IMR-90 (cell line): Measurements from ENCODE around the gene LARP7. TPM values are rescaled to one million over a fixed set of nuclear protein-coding genes. Genes with fewer than 3 reads are reported as not detected.

Source experiments
- ATAC-seq: fragments of 200-7000 bp; cut with Tn5 transposase; 2 replicates; pipeline ENCODE4 v1.9.1; 2020; ENCODE audit warnings: low read depth, mild to moderate bottlenecking, moderate library complexity
- BruUV-seq: library from RNA; stranded (reverse); fragments of 400-500 nt; replicated peaks from 2 replicates; lab custom pipeline; 2021; lab: Mats Ljungman, UMichigan
- CTCF ChIA-PET: fragments of 300-600 bp; formaldehyde crosslinking; extraction: SDS; loops from one replicate; lab custom pipeline; 2021; ENCODE audit warnings: antibody characterized with exemption; lab: Yijun Ruan, JAX
- POLR2A ChIA-PET: fragments of 300-600 bp; sonication (Branson Sonifier 250); formaldehyde crosslinking; loops from one replicate; lab custom pipeline; 2022; ENCODE audit warnings: antibody characterized with exemption; ENCODE audit not compliant: unreplicated experiment; lab: Charles Lee
- DNase-seq: peaks from one replicate; pipeline ENCODE4 v3.0.0; 2013
- H2AFZ ChIP-seq: replicated peaks from 2 replicates; pipeline ENCODE3; 2013; ENCODE audit warnings: low read length, mild to moderate bottlenecking; ENCODE audit not compliant: poor library complexity
- H2AK5ac ChIP-seq: 2 replicates; pipeline ENCODE4 v1.6.1; 2013; ENCODE audit warnings: low read depth, low read length, inconsistent platforms
- H2AK9ac ChIP-seq: replicated peaks from 2 replicates; pipeline ENCODE3; 2013; ENCODE audit warnings: mild to moderate bottlenecking, low read depth, low read length, moderate library complexity; ENCODE audit not compliant: poor library complexity
- H2BK120ac ChIP-seq: 2 replicates; pipeline ENCODE4 v1.6.1; 2013; ENCODE audit warnings: low read depth, low read length, inconsistent platforms
- H2BK15ac ChIP-seq: 3 replicates; pipeline ENCODE4 v1.6.1; 2013; ENCODE audit warnings: low read depth, low read length, inconsistent platforms
- H2BK20ac ChIP-seq: 2 replicates; pipeline ENCODE4 v1.6.1; 2013; ENCODE audit warnings: low read depth, mild to moderate bottlenecking, inconsistent platforms, low read length, moderate library complexity
- H2BK5ac ChIP-seq: 2 replicates; pipeline ENCODE4 v1.6.1; 2013; ENCODE audit warnings: mild to moderate bottlenecking, low read depth, low read length, inconsistent platforms; ENCODE audit not compliant: poor library complexity, severe bottlenecking
- H3K14ac ChIP-seq: replicated peaks from 2 replicates; pipeline ENCODE4 v1.6.1; 2013; ENCODE audit warnings: low read depth, low read length, inconsistent platforms
- H3K18ac ChIP-seq: 2 replicates; pipeline ENCODE4 v1.6.1; 2013; ENCODE audit warnings: low read depth, low read length, control low read depth
- H3K23ac ChIP-seq: 2 replicates; pipeline ENCODE4 v1.6.1; 2013; ENCODE audit warnings: low read depth, low read length, inconsistent platforms
- H3K27ac ChIP-seq: 2 replicates; pipeline ENCODE4 v1.5.1; 2013; ENCODE audit warnings: mild to moderate bottlenecking, control low read depth, low read length; ENCODE audit not compliant: insufficient read depth
- H3K27me3 ChIP-seq: 2 replicates; pipeline ENCODE4 v1.6.1; 2013; ENCODE audit warnings: low read length; ENCODE audit not compliant: control insufficient read depth, insufficient read depth
- H3K36me3 ChIP-seq: 2 replicates; pipeline ENCODE4 v1.6.1; 2013; ENCODE audit warnings: low read length, mixed read lengths; ENCODE audit not compliant: control insufficient read depth, insufficient read depth
- H3K4ac ChIP-seq: 2 replicates; pipeline ENCODE4 v1.6.1; 2013; ENCODE audit warnings: low read depth, low read length, inconsistent platforms
- H3K4me1 ChIP-seq: 2 replicates; pipeline ENCODE4 v1.6.1; 2013; ENCODE audit warnings: low read length, mixed read lengths; ENCODE audit not compliant: control insufficient read depth, insufficient read depth
- H3K4me2 ChIP-seq: 2 replicates; pipeline ENCODE4 v1.6.1; 2013; ENCODE audit warnings: low read depth, mild to moderate bottlenecking, control low read depth, low read length, moderate library complexity
- H3K4me3 ChIP-seq: 2 replicates; pipeline ENCODE4 v1.5.1; 2013; ENCODE audit warnings: low read depth, mild to moderate bottlenecking, control low read depth, low read length, moderate library complexity; ENCODE audit not compliant: insufficient read depth
- H3K56ac ChIP-seq: 2 replicates; pipeline ENCODE4 v1.6.1; 2013; ENCODE audit warnings: low read length, inconsistent platforms; ENCODE audit not compliant: insufficient read depth; ENCODE audit errors: extremely low read depth
- H3K79me1 ChIP-seq, 2 experiments: 2 replicates each; pipeline ENCODE4 v1.6.1; 2013; ENCODE audit warnings: low read length in 2 of 2, inconsistent platforms in 1 of 2, low read depth in 1 of 2
- H3K9ac ChIP-seq: 2 replicates; pipeline ENCODE4 v1.6.1; 2013; ENCODE audit warnings: low read depth, low read length, control low read depth
- H3K9me1 ChIP-seq: 2 replicates; pipeline ENCODE4 v1.6.1; 2013; ENCODE audit warnings: low read length, inconsistent platforms; ENCODE audit not compliant: insufficient read depth
- H3K9me3 ChIP-seq: 2 replicates; pipeline ENCODE4 v1.6.1; 2013; ENCODE audit warnings: low read length; ENCODE audit not compliant: control insufficient read depth, insufficient read depth
- H4K20me1 ChIP-seq: 2 replicates; pipeline ENCODE4 v1.6.1; 2013; ENCODE audit warnings: low read length, inconsistent platforms; ENCODE audit not compliant: insufficient read depth
- H4K5ac ChIP-seq: 2 replicates; pipeline ENCODE4 v1.6.1; 2013; ENCODE audit warnings: mild to moderate bottlenecking, low read depth, low read length, control low read depth
- H4K8ac ChIP-seq, 2 experiments: 2 replicates each; pipeline ENCODE4 v1.6.1; 2013; ENCODE audit warnings: low read depth in 2 of 2, low read length in 2 of 2, control low read depth in 1 of 2, inconsistent platforms in 1 of 2
- H4K91ac ChIP-seq: 2 replicates; pipeline ENCODE4 v1.6.1; 2013; ENCODE audit warnings: low read depth, low read length, inconsistent platforms; ENCODE audit not compliant: insufficient read depth
- BHLHE40 ChIP-seq: fragments of 150-350 bp; IDR thresholded peaks from 2 replicates; pipeline ENCODE4 v1.6.1; 2016; ENCODE audit warnings: mild to moderate bottlenecking, low read depth, low read length
- CEBPB ChIP-seq: IDR thresholded peaks from 2 replicates; pipeline ENCODE4 v1.6.1; 2012; ENCODE audit warnings: low read depth, low read length, improper control_type of control experiment
- CHD1 ChIP-seq: IDR thresholded peaks from 2 replicates; pipeline ENCODE4 v1.6.1; 2012; ENCODE audit warnings: low read depth, low read length, improper control_type of control experiment
- MAFK ChIP-seq: IDR thresholded peaks from 2 replicates; pipeline ENCODE4 v1.6.1; 2012; ENCODE audit warnings: low read depth, low read length, improper control_type of control experiment
- MAZ ChIP-seq: IDR thresholded peaks from 2 replicates; pipeline ENCODE4 v1.6.1; 2012; ENCODE audit warnings: low read depth, mild to moderate bottlenecking, low read length, improper control_type of control experiment, moderate library complexity, borderline replicate concordance
- POLR2A ChIP-seq: IDR thresholded peaks from 2 replicates; pipeline ENCODE4 v1.6.1; 2012; ENCODE audit warnings: mild to moderate bottlenecking, low read depth, low read length
- RAD21 ChIP-seq: IDR thresholded peaks from 2 replicates; pipeline ENCODE4 v1.6.1; 2012; ENCODE audit warnings: low read length, improper control_type of control experiment
- RCOR1 ChIP-seq: IDR thresholded peaks from 2 replicates; pipeline ENCODE4 v1.6.1; 2012; ENCODE audit warnings: mild to moderate bottlenecking, low read length, improper control_type of control experiment; ENCODE audit not compliant: insufficient replicate concordance
- RFX5 ChIP-seq: IDR thresholded peaks from 2 replicates; pipeline ENCODE4 v1.8.0; 2012; ENCODE audit warnings: low read depth, mild to moderate bottlenecking, low read length, moderate library complexity
- WGBS, 2 experiments: methylation state at CpG; one replicate each; pipeline versions ENCODE4 v1.1.5 to v1.1.7; 2013; ENCODE audit warnings: missing lambda C conversion rate in 2 of 2; ENCODE audit not compliant: insufficient read length in 1 of 2; ENCODE audit errors: extremely low coverage in 2 of 2; 5-methylcytosine and 5-hydroxymethylcytosine counted together
- dilution Hi-C: fragments of 300-500 bp; cut with HindIII; formaldehyde crosslinking; loops from one replicate; pipeline ENCODE4 v1.14.3; 2018; ENCODE audit warnings: low sequenced_read_pairs; ENCODE audit not compliant: unreplicated experiment
- in situ Hi-C: fragments of 300-500 bp; cut with MboI; formaldehyde crosslinking; loops from 3 replicates; pipeline ENCODE4 v1.14.3; 2019; ENCODE audit warnings: low sequenced_read_pairs, inconsistent platforms, mixed read lengths
- intact Hi-C: fragments of 100-400 bp; cut with micrococcal nuclease; formaldehyde crosslinking; loops from 2 replicates; pipeline ENCODE4 v1.10.0; 2022
- polyA plus RNA-seq, 3 experiments: library from polyadenylated mRNA; depleted of rRNA; stranded (reverse); fragments of >200 nt; gene quantifications; 2 replicates each; pipeline ENCODE4 v1.2.3, GENCODE V29; 2012; ENCODE audit warnings: low replicate concordance in 1 of 3
- total RNA-seq: library from RNA; depleted of rRNA; stranded (reverse); fragments of >200 nt; gene quantifications from 2 replicates; pipeline ENCODE4 v1.2.3, GENCODE V29; 2012
- TF ChIP-seq, protein P1 (sequence below): fragments of 150-350 bp; IDR thresholded peaks from 2 replicates; pipeline ENCODE4 v1.6.1; 2016; ENCODE audit warnings: low read depth, mild to moderate bottlenecking, low read length, moderate library complexity, borderline replicate concordance
- TF ChIP-seq, protein P2 (sequence below): conservative IDR thresholded peaks from 2 replicates; pipeline ENCODE4 v1.5.1; 2012; ENCODE audit warnings: mild to moderate bottlenecking, low read depth, low read length, improper control_type of control experiment
- TF ChIP-seq, protein P3 (sequence below): fragments of 150-350 bp; IDR thresholded peaks from 2 replicates; pipeline ENCODE4 v1.6.1; 2017; ENCODE audit warnings: mild to moderate bottlenecking, antibody characterized with exemption, low read length, low read depth

The LARP7 gene
- total and polyA plus RNA-seq, 2 of the 4 experiments (the other 2 are of a cell fraction) = 5.9 to 15.3 TPM

DNA sequence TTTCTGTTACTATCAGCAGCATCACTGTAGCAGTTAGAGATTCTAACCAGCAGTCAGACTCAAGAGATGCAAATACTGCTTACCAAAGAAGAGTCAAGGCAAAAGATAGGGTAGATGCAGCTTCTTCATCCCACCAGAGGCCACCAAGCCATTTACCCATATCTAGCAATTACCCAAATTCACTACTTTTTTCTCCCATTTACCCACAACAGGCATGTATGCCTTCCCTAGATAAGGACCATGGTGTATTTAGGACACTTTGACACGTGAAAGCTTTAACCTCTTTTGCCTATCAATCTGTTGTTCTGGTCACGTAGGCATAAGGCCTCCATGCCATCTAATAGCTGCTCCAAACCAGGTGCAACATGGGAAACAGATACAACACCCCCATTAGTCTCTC, 5.6 kb downstream of the LARP7 start:
- Histone ChIP-seq H3K9me1 (no peaks in the 10 kb centered on the region), H2BK5ac (no peak overlapping the region), H2BK15ac (no peak overlapping the region), H3K18ac (no peak overlapping the region), H3K27ac (no peak overlapping the region), H3K27me3 (no peaks in the 10 kb centered on the region), H3K79me1 (peaks cover 21 to 27% of the 10 kb centered on the region in 2 experiments), H3K9ac (no peak overlapping the region), H3K4ac (no peak overlapping the region), H3K4me1 (0 out of 2 replicates have a peak, but pooled peaks cover 2% of the 10 kb centered on the region), H2BK20ac (no peak overlapping the region), H4K91ac (no peak overlapping the region), H3K56ac (no peak overlapping the region), H2BK120ac (no peak overlapping the region), H3K9me3 (no peaks in the 10 kb centered on the region), H3K14ac (no peak overlapping the region), H2AFZ (no peak overlapping the region), H3K4me2 (no peak overlapping the region), H3K4me3 (no peak overlapping the region), H4K20me1 (no peaks in the 10 kb centered on the region), H2AK5ac (no peak overlapping the region), H2AK9ac (no peak overlapping the region), H3K36me3 (peaks cover 10% of the 10 kb centered on the region), H4K5ac (no peak overlapping the region), H4K8ac (no peak overlapping the region), H3K23ac (no peak overlapping the region)
- no peak for DNase-seq
- intact Hi-C loops (no loop called here), in situ Hi-C loops (loop anchor here (25.0 kb wide), 1 partner anchor 295 kb away; no protein-coding TSS in a partner anchor), dilution Hi-C loops (no loop called here)
- CTCF ChIA-PET = interaction anchor here (0.6 kb wide), 1 partner anchor 17 kb away, joined by 3 read pairs; no protein-coding TSS in a partner anchor
- ATAC-seq = no peak
- POLR2A ChIA-PET = interaction anchor here (0.5 kb wide), 1 partner anchor 1338 kb away, joined by 3 read pairs; no protein-coding TSS in a partner anchor
- no peak for TF ChIP-seq MAFK
- TF ChIP-seq BHLHE40 = no peak
- TF ChIP-seq CEBPB = no peak
- no peak for TF ChIP-seq RCOR1
- TF ChIP-seq CHD1 = no peak
- TF ChIP-seq MAZ = no peak
- TF ChIP-seq RAD21 = no peak
- TF ChIP-seq, protein P1, sequence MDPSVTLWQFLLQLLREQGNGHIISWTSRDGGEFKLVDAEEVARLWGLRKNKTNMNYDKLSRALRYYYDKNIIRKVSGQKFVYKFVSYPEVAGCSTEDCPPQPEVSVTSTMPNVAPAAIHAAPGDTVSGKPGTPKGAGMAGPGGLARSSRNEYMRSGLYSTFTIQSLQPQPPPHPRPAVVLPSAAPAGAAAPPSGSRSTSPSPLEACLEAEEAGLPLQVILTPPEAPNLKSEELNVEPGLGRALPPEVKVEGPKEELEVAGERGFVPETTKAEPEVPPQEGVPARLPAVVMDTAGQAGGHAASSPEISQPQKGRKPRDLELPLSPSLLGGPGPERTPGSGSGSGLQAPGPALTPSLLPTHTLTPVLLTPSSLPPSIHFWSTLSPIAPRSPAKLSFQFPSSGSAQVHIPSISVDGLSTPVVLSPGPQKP = no peak
- no peak for TF ChIP-seq POLR2A
- TF ChIP-seq, protein P2, sequence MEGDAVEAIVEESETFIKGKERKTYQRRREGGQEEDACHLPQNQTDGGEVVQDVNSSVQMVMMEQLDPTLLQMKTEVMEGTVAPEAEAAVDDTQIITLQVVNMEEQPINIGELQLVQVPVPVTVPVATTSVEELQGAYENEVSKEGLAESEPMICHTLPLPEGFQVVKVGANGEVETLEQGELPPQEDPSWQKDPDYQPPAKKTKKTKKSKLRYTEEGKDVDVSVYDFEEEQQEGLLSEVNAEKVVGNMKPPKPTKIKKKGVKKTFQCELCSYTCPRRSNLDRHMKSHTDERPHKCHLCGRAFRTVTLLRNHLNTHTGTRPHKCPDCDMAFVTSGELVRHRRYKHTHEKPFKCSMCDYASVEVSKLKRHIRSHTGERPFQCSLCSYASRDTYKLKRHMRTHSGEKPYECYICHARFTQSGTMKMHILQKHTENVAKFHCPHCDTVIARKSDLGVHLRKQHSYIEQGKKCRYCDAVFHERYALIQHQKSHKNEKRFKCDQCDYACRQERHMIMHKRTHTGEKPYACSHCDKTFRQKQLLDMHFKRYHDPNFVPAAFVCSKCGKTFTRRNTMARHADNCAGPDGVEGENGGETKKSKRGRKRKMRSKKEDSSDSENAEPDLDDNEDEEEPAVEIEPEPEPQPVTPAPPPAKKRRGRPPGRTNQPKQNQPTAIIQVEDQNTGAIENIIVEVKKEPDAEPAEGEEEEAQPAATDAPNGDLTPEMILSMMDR = no peak
- TF ChIP-seq RFX5 = no peak
- TF ChIP-seq, protein P3, sequence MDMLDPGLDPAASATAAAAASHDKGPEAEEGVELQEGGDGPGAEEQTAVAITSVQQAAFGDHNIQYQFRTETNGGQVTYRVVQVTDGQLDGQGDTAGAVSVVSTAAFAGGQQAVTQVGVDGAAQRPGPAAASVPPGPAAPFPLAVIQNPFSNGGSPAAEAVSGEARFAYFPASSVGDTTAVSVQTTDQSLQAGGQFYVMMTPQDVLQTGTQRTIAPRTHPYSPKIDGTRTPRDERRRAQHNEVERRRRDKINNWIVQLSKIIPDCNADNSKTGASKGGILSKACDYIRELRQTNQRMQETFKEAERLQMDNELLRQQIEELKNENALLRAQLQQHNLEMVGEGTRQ = no peak
- WGBS, 2 experiments = no CpG with 5 or more reads among the region's 2 CpGs
- no TSS peak for BruUV-seq
